LNCAP (cell line): ENCODE data around the gene UGT2B11.

Source experiments
- TF ChIP-seq, protein P1 (sequence below): fragments of 450-650 bp; IDR thresholded peaks from 2 replicates; pipeline ENCODE4 v1.5.1; 2017; ENCODE audit warnings: mild to moderate bottlenecking

UGT2B11 gene

DNA sequence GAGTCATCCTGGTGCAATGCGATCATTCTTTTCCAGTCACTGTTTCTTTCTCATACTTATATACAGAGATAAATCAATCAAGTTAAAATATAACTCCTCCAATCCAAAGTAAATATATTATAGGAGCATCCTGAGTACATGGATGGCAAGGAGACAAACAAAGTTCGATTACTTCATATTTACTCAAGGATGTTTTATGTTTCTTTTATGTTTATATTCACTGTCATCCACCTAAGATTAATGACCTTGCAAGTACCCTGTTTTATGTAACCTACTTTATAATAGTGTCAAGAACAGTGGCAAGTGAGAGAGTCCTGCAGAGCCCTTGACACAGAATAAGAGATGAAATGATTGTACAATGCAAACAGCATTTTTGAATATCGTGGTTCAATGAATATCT, at the start of gene UGT2B11:
UGT2B11 (minus strand) TSS at position 33 of the 400 bp plus-strand sequence; CDS start at position 7, 26 bp downstream.
- TF ChIP-seq, protein P1, sequence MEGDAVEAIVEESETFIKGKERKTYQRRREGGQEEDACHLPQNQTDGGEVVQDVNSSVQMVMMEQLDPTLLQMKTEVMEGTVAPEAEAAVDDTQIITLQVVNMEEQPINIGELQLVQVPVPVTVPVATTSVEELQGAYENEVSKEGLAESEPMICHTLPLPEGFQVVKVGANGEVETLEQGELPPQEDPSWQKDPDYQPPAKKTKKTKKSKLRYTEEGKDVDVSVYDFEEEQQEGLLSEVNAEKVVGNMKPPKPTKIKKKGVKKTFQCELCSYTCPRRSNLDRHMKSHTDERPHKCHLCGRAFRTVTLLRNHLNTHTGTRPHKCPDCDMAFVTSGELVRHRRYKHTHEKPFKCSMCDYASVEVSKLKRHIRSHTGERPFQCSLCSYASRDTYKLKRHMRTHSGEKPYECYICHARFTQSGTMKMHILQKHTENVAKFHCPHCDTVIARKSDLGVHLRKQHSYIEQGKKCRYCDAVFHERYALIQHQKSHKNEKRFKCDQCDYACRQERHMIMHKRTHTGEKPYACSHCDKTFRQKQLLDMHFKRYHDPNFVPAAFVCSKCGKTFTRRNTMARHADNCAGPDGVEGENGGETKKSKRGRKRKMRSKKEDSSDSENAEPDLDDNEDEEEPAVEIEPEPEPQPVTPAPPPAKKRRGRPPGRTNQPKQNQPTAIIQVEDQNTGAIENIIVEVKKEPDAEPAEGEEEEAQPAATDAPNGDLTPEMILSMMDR = no peak

GRCh38 chr4:69239557-69240168, 25.1 kb upstream of the UGT2B11 start:
- TF ChIP-seq, protein P1 = no peak

DNA sequence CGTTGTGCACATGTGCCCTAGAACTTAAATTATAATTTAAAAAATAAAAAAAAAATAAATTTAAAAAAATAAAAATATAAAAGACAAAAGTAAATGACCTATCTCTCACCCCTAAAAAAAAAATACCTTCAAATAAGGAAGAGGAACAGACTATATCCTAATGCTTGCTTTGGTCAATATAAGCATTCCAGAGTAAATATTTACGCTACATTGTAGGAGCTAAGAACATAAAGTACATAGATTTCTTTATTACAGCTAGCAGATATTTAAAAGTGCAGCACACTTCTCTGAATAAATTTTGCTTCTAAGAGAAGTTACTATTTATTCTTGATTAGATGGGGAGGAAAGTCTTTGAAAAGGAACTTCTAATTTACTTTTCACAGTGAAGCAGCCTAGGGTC, 24.5 kb upstream of the UGT2B11 start:
- TF ChIP-seq, protein P1 = no peak

GRCh38 chr4:69224891-69225290, 10.3 kb upstream of the UGT2B11 start:
- TF ChIP-seq, protein P1 = no peak

GRCh38 chr4:69210911-69211310, 3.6 kb downstream of the UGT2B11 start:
- TF ChIP-seq, protein P1 = no peak

DNA sequence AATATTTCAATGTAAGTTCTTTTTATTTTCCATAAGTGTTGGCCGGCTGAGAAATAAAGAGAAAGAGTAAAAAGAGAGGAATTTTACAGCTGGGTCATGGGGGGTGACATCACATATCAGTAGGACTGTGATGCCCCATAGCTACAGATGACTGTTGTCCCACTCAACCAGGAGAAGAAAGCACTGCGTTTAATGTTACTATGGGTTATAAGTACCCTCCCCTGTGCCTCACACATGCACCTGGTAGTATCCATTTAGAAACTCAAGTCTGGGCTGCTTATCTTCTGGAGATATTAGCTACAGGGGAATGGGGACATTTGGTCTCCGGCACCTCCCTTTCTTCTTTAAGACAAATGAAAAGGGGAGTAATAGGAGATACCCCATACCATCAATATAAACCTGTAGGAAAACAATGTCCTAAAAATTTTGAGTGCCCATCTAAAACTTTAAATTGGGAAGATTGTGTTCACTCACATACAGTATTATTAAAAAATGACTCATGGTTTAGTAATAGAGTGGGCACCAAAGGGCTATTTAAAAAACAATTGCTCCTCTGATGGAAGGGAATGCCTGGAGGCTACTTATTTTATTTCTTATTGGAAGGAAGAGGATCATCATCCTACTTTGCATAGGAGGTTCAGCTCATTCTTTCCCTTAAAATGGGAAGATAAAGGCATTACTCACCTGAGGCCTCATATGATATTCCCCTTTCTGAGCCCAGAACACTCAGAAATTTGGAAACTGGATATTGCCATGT, 18.2 kb downstream of the UGT2B11 start:
- TF ChIP-seq, protein P1 = no peak

GRCh38 chr4:69194166-69194565, 20.4 kb downstream of the UGT2B11 start:
- TF ChIP-seq, protein P1 = no peak
